GM19240 (cell line): Measurements from ENCODE around the gene HK1.
A peak's percentile ranks its signal among the peaks of the same experiment; 100 is the strongest.
"Not testable (repeated sequence)": the region's sequence is repeated elsewhere in the genome, so short reads cannot be mapped to it uniquely, and the experiment has no call there.

Experiments used
- DNase-seq: peaks from one replicate; pipeline ENCODE4 v3.0.0; 2011; ENCODE audit warnings: low spot score; ENCODE audit not compliant: insufficient read length

The HK1 gene

DNA sequence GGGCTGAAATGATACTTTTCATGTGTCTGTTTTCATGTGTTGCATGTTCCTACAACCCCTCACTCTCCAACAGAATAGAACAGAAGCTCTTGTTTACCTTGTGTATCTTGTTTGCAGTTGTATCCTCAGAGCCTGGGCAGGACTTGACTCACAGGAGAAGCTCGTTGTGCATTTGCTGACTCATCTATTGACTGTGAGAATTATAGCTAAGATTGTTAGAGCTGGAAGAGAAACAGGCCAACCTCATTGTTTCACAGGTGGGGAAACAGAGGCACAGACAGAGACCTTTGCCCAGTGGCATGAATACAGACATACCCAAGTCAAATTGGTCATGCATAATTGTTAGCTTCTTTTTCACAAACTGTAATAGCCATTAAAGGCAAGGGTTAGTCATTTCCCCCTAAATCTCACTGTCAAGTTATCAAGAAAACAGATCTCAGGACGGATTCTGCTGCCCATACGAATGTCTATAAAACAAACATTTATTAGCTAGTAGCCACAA is 168.4 kb downstream of the HK1 start:
- no peak for DNase-seq

DNA sequence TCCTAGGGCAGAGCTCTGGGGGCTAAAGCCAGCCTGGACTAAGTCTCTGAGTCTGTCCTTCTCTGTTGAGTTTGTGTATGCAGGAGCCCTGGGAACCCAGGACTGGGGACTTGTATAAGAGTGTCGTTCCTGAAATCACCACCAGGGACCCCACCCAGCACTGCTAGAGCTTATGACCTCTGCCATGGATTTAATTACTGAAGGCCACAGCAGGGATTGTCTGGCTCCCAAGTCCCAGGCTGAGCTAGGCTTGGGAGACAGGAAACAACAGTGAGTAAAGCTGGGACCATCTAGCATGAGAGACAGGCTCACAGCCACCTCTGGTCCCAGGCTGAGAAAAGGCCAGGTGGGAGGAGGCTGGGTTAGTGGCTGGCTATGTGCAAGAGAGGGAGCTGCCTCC is 171.5 kb downstream of the HK1 start:
- no peak for DNase-seq

DNA sequence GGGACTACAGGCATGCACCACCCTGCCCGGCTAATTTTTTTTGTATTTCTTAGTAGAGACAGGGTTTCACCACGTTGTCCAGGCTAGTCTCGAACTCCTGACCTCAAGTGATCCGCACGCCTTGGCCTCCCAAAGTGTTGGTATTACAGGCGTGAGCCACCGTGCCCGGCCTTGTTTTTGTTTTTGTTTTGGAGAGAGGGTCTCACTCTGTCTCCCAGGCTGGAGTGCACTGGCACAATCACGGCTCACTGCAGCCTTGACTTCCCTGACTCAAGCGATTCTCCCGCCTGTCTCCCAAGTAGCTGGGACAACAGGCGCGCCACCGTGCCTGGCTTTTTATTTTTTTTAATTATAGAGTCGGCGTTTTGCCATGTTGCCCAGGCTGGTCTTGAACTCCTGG is 172.1 kb downstream of the HK1 start:
- DNase-seq, result not testable (repeated sequence)

DNA sequence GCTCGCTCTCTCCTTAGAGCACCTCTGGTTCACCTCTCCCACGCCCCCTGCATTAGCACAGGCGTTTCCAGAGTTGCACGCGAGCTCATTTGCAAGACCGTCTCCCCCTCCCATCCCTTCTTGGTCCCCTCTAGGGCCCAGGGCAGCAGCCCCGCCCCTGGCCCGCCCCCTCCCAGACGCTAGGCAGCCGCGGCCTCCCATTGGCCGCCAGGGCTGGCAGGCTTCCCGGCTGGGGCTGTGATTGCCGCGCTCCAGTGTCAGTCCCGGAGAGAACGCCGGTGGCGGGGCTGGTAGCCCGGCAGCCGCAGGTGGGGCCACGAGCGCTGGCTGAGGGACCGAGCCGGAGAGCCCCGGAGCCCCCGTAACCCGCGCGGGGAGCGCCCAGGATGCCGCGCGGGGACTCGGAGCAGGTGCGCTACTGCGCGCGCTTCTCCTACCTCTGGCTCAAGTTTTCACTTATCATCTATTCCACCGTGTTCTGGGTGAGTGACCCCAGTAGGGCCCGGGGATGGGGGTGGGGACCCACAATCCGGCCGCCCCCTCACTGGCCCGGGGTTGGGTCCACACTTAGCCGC is 173.0 kb downstream of the HK1 start, which contains the start of gene TSPAN15:
Gene TSPAN15 (plus strand): TSS at position 257 of the 575 bp plus-strand sequence. CDS start 130 bp downstream, at position 387.
- DNase-seq, result peak; percentile 43
